Measurements from ENCODE around the gene MPHOSPH6.

The MPHOSPH6 gene

DNA sequence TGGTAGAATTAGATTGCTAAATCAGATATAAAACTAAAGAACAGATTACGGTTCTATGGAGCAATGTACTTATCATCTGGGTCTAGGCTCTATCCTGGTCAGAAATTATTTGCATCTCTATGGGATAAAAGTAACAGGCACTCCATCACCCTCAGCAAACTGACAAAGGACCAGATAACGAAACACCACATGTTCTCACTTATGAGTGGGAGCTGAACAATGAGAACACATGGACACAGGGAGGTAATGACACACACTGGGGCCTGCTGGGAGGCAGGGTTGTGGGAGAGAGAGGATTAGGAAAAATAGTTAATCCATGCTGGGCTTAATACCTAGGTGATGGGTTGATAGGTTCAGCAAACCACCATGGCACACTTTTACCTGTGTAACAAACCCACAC is 61.9 kb downstream of the MPHOSPH6 start:
- Histone ChIP-seq H3K27me3 (ENCODE audit: control insufficient read depth in 1 of 2, insufficient read depth in 2 of 2, low read length in 2 of 2) (no peaks in the 10 kb centered on the region), H3K9me3 (ENCODE audit: control insufficient read depth in 1 of 2, low read length in 2 of 2) (no peaks in the 10 kb centered on the region), H3K4me1 (ENCODE audit: control insufficient read depth in 1 of 2, insufficient read depth in 2 of 2, low read length in 2 of 2) (no peaks in the 10 kb centered on the region), H3K9ac (ENCODE audit: low read depth in 1 of 2, low read length in 2 of 2) (no peak overlapping the region), H3K4me3 (ENCODE audit: low read depth in 1 of 2, low read length in 2 of 2) (no peak overlapping the region), H3K27ac (ENCODE audit: low read depth, low read length) (no peak overlapping the region), H3K36me3 (ENCODE audit: control insufficient read depth in 1 of 2, insufficient read depth in 2 of 2, low read length in 2 of 2) (no peaks in the 10 kb centered on the region)

DNA sequence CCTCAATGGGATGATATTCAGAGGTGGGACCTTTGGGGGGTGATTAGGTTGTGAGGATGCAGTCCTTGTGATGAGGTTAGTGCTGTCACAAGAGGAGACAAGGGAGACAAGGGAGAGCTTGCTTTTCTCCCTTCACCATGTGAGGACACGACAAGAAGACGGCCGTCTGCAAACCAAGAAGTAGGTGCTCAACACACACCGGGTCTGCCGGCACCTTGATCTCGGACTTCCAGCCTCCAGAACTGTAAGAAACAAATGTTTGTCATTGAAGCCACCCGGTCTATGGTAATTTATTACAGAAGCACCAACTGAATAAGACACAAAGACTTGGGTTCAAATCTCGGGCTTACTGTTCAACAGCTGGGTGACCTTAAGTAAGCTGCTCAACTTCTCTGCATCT is 64.9 kb downstream of the MPHOSPH6 start:
- Histone ChIP-seq H3K9ac (ENCODE audit: low read depth in 1 of 2, low read length in 2 of 2) (no peak overlapping the region), H3K9me3 (ENCODE audit: control insufficient read depth in 1 of 2, low read length in 2 of 2) (no peaks in the 10 kb centered on the region), H3K4me3 (ENCODE audit: low read depth in 1 of 2, low read length in 2 of 2) (no peak overlapping the region), H3K4me1 (ENCODE audit: control insufficient read depth in 1 of 2, insufficient read depth in 2 of 2, low read length in 2 of 2) (no peaks in the 10 kb centered on the region), H3K27ac (ENCODE audit: low read depth, low read length) (no peak overlapping the region), H3K27me3 (ENCODE audit: control insufficient read depth in 1 of 2, insufficient read depth in 2 of 2, low read length in 2 of 2) (no peaks in the 10 kb centered on the region), H3K36me3 (ENCODE audit: control insufficient read depth in 1 of 2, insufficient read depth in 2 of 2, low read length in 2 of 2) (peaks cover 0 to 8% of the 10 kb centered on the region in 2 donors)
